BE2C (cell line): ENCODE measurements around the gene MORN2.

ENCODE experiments used
- DNase-seq: peaks from one replicate; pipeline ENCODE4 v3.0.0-alpha.2; 2020
- H3K27me3 ChIP-seq: fragments of 250-450 bp; sonication (Bioruptor Pico); 2 replicates; pipeline ENCODE4 v1.5.1; 2020; ENCODE audit warnings: mild to moderate bottlenecking
- H3K36me3 ChIP-seq: fragments of 250-450 bp; sonication (Bioruptor Pico); 2 replicates; pipeline ENCODE4 v1.5.1; 2020; ENCODE audit warnings: mild to moderate bottlenecking
- H3K4me1 ChIP-seq: fragments of 250-450 bp; sonication (Bioruptor Pico); 2 replicates; pipeline ENCODE4 v1.5.1; 2020
- H3K4me3 ChIP-seq: 2 replicates; pipeline ENCODE4 v1.5.1; 2011; ENCODE audit warnings: low read depth, low read length
- H3K9me3 ChIP-seq: fragments of 250-450 bp; sonication (Bioruptor Pico); 2 replicates; pipeline ENCODE4 v1.5.1; 2020
- TF ChIP-seq, protein P1 (sequence below): IDR thresholded peaks from 2 replicates; pipeline ENCODE4 v1.5.1; 2012; ENCODE audit warnings: mild to moderate bottlenecking, low read depth, low read length

Gene MORN2

DNA sequence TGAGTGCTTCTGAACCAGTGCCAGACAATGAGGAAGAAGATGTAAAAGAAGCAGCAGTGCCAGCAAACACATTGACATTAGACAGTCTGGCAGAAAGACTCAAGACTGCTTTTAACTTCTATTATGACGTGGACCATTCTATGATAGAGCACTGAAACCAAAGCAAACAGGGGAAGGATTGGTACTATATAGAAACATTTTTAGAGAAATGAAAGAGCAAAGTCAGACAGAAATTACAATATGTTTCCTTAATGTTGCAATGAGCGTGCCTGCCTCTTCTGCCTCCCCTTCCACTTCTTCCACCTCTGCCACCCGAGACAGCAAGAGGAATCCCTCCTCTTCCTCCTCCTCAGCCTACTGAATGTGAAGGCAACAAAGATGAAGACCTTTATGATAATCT, 39.8 kb upstream of the MORN2 start:
- no peak for DNase-seq
- TF ChIP-seq, protein P1, sequence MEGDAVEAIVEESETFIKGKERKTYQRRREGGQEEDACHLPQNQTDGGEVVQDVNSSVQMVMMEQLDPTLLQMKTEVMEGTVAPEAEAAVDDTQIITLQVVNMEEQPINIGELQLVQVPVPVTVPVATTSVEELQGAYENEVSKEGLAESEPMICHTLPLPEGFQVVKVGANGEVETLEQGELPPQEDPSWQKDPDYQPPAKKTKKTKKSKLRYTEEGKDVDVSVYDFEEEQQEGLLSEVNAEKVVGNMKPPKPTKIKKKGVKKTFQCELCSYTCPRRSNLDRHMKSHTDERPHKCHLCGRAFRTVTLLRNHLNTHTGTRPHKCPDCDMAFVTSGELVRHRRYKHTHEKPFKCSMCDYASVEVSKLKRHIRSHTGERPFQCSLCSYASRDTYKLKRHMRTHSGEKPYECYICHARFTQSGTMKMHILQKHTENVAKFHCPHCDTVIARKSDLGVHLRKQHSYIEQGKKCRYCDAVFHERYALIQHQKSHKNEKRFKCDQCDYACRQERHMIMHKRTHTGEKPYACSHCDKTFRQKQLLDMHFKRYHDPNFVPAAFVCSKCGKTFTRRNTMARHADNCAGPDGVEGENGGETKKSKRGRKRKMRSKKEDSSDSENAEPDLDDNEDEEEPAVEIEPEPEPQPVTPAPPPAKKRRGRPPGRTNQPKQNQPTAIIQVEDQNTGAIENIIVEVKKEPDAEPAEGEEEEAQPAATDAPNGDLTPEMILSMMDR, result no peak
- H3K36me3 ChIP-seq, result peaks cover 21% of the 10 kb centered on the region
- no peaks in the 10 kb centered on the region; the same call in 1 of the 2 replicates for H3K4me1 ChIP-seq
- H3K4me3 ChIP-seq, result no peak overlapping the region
- no peaks in the 10 kb centered on the region for H3K9me3 ChIP-seq
- no peaks in the 10 kb centered on the region for H3K27me3 ChIP-seq

DNA sequence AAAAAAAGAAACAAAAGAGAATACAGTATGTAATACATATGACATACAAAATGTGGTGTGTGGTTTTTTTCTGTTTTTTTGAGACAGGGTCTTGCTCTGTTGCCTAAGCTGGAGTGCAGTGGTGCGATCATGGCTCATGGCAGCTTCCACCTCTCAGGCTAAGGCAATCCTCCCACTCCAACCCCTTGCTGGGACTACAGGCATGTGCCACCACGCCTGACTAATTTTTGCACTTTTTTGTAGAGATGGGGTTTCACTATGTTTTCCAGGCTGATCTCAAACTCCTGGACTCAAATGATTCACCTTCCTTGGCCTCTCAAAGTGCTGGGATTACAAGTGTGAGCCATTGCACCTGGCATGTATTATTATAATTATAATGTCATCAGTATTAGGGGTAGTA, 39.0 kb upstream of the MORN2 start:
- H3K4me1 ChIP-seq, result no peaks in the 10 kb centered on the region; the same call in 1 of the 2 replicates
- H3K9me3 ChIP-seq, result no peaks in the 10 kb centered on the region
- peaks cover 24% of the 10 kb centered on the region for H3K36me3 ChIP-seq
- TF ChIP-seq, protein P1, result no peak
- no peaks in the 10 kb centered on the region for H3K27me3 ChIP-seq
- no peak for DNase-seq
- no peak overlapping the region for H3K4me3 ChIP-seq

DNA sequence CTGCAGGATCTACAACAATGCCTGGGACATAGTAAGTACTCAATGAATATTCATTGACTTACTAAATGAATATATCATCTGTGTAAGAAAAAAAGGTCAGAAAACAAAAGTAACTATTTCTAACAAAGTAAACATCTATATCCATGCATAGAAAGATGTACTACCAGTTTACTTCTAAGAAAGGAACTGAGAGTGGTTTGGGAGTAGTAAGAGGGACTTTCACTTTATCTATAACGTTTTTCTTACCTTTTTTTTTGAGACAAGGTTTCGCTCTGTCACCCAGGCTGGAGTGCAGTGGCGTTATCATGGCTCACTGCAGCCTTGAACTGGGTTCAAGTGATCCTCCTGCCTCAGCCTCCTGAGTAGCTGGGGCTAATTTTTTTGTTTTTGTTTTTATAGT, 25.7 kb upstream of the MORN2 start:
- TF ChIP-seq, protein P1, result no peak
- no peaks in the 10 kb centered on the region for H3K9me3 ChIP-seq
- H3K27me3 ChIP-seq, result no peaks in the 10 kb centered on the region
- H3K36me3 ChIP-seq, result peaks cover 21% of the 10 kb centered on the region
- no peaks in the 10 kb centered on the region for H3K4me1 ChIP-seq
- no peak overlapping the region for H3K4me3 ChIP-seq
- no peak for DNase-seq

DNA sequence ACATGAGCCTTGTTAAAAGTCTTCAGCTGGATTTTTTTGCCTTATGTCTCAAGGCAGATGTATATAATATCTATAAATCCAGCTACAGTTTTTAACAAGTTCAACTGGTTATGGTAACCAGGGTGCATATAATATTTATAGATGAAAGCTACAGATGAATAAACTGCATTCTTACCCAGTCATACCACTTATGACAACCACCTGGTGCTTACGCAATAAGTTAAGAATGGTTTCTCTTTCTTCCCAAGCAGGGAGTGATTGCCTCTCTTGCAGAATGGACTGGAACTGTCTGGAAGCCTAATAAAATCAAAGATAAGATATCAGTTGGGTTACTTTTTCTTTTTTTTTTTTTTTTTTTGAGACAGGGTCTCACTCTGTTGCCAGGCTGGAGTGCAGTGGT, 19.6 kb upstream of the MORN2 start:
- Histone ChIP-seq H3K27me3 (no peaks in the 10 kb centered on the region), H3K36me3 (peaks cover 54% of the 10 kb centered on the region), H3K4me1 (no peaks in the 10 kb centered on the region), H3K4me3 (no peak overlapping the region), H3K9me3 (no peaks in the 10 kb centered on the region)
- TF ChIP-seq, protein P1, result no peak
- DNase-seq, result no peak

DNA sequence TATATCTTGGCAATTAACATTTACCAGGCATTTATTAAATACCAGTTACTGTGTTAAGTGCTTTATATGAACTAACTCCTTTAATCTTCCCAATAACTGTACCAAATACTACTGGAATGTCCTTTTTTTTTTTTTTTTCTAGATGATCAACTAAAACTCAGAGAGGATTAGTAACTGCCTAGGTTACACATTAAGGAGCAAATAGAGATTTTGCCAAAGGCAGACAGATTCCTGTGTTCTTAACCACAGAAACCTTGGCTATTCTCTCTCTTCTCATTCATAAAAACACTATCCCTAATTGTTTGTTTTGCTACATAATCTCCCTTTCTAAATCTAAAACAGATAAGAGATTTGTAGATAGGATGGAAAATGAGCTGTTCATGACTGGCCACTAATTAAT, 13.3 kb upstream of the MORN2 start:
- Histone ChIP-seq H3K9me3 (no peaks in the 10 kb centered on the region), H3K4me3 (no peak overlapping the region), H3K27me3 (no peaks in the 10 kb centered on the region), H3K36me3 (peaks cover 40% of the 10 kb centered on the region), H3K4me1 (no peaks in the 10 kb centered on the region)
- no peak for DNase-seq
- TF ChIP-seq, protein P1, result no peak

DNA sequence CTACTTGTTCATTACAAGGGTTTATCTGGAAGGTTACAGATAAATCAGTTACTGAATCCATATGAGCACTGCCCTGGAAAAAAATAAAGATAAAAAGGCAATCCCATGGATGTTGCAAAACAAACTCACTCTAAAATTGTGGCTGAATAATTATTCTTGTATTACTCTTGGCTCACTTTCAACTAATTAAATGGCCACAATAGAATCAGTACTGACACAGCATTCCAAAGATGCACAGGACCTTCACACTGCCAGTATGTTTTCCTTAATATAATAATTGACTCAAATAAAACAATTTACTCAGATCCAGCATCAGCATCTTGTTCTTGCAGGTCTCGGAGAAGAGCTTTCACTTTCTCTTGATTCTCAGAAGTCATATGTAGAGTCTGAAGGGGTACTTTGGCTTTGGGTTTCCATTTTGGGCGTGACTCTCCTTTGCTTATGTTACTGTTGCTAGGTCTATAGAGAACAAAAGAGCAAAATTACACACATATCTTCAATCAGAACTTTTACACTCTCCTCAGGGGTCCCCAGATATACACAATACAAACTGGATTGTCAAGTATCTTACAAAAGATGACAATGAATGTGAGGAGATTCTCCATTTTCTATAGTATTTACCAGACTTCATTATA, 12.6 kb upstream of the MORN2 start:
- TF ChIP-seq, protein P1, result no peak
- Histone ChIP-seq H3K4me1 (no peaks in the 10 kb centered on the region), H3K9me3 (no peaks in the 10 kb centered on the region), H3K36me3 (peaks cover 37% of the 10 kb centered on the region), H3K27me3 (no peaks in the 10 kb centered on the region), H3K4me3 (no peak overlapping the region)
- DNase-seq, result no peak
